Spleen (tissue), 7 donors: ENCODE measurements around the gene PPP2R2D.

ENCODE experiments used
- POLR2A ChIP-seq, 3 donors: fragments of 450-650 bp; IDR thresholded peaks; one replicate each; pipeline ENCODE4 v1.5.1; 2017; ENCODE audit warnings: antibody characterized with exemption in 3 of 3, mild to moderate bottlenecking in 1 of 3
- TF ChIP-seq, protein P1 (sequence below), 11 experiments: fragments of 200-600 bp in 7 of 11; fragments of 450-650 bp in 4 of 11; sonication (generic) in 4 of 11; IDR thresholded peaks in 8 of 11; conservative IDR thresholded peaks in 3 of 11; 1 replicate in 7 of 11; 2 replicates in 4 of 11; pipeline versions ENCODE4 v1.4.0 to v1.8.0; 2016 to 2021; ENCODE audit warnings: antibody characterized with exemption in 11 of 11, inconsistent platforms in 4 of 11, mild to moderate bottlenecking in 1 of 11
- donor health status: DM: no; HTN: no; CAD: no; lungs with moderate emphysema.
- donor health status: DM: no; HTN: no; CAD: no.
- donor health status: DM: no; HTN: no; CAD: no.

DNA sequence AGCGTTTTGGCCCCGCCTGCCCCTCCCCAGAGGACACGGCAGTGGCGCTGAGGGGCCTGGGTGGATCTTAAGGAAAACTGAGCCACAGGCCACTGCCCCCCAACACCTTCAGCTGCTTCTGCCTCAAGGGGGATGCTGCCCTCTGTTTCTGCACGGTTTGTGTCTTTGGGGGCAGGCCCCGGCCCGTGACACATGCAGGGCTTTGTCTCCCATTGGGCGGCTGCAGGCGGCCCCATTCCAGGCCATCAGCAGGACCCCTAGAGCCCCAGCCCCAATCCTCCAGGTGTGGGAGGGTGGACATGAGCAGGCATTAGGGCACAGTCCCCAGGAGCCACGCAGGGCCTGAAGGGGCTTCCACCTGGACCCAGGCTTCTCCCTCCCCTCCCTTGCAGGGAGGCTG is 25.3 kb upstream of the PPP2R2D start:
- TF ChIP-seq, protein P1, sequence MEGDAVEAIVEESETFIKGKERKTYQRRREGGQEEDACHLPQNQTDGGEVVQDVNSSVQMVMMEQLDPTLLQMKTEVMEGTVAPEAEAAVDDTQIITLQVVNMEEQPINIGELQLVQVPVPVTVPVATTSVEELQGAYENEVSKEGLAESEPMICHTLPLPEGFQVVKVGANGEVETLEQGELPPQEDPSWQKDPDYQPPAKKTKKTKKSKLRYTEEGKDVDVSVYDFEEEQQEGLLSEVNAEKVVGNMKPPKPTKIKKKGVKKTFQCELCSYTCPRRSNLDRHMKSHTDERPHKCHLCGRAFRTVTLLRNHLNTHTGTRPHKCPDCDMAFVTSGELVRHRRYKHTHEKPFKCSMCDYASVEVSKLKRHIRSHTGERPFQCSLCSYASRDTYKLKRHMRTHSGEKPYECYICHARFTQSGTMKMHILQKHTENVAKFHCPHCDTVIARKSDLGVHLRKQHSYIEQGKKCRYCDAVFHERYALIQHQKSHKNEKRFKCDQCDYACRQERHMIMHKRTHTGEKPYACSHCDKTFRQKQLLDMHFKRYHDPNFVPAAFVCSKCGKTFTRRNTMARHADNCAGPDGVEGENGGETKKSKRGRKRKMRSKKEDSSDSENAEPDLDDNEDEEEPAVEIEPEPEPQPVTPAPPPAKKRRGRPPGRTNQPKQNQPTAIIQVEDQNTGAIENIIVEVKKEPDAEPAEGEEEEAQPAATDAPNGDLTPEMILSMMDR (IDR thresholded peaks at IDR 0.05 in 8 of 11, conservative IDR thresholded peaks at IDR 0.05 in 3 of 11) = no peak
- TF ChIP-seq POLR2A (IDR thresholded peaks at IDR 0.05) = no peak
